Stomach smooth muscle (tissue), 2 donors: ENCODE results near the gene OMD.

ENCODE experiments used
- H3K27ac ChIP-seq: one replicate; pipeline ENCODE4 v1.7.0; 2013; ENCODE audit warnings: mild to moderate bottlenecking, low read length, inconsistent platforms
- H3K27me3 ChIP-seq, 2 donors: one replicate each; pipeline ENCODE4 v1.7.0; 2013; ENCODE audit warnings: low read length in 2 of 2; ENCODE audit not compliant: insufficient read depth in 2 of 2, control insufficient read depth in 1 of 2
- H3K36me3 ChIP-seq, 2 donors: one replicate each; pipeline ENCODE4 v1.7.0; 2013; ENCODE audit warnings: low read length in 2 of 2; ENCODE audit not compliant: control insufficient read depth in 2 of 2, insufficient read depth in 2 of 2
- H3K4me1 ChIP-seq: one replicate; pipeline ENCODE4 v1.7.0; 2013; ENCODE audit warnings: low read length; ENCODE audit not compliant: control insufficient read depth, insufficient read depth
- H3K4me3 ChIP-seq, 2 donors: one replicate each; pipeline ENCODE4 v1.7.0; 2013; ENCODE audit warnings: low read length in 2 of 2
- H3K9ac ChIP-seq, 2 donors: one replicate each; pipeline ENCODE4 v1.7.0; 2013; ENCODE audit warnings: low read length in 2 of 2, mild to moderate bottlenecking in 1 of 2
- H3K9me3 ChIP-seq, 2 donors: one replicate each; pipeline ENCODE4 v1.7.0; 2013; ENCODE audit warnings: low read length in 2 of 2; ENCODE audit not compliant: control insufficient read depth in 2 of 2
- donor health status: healthy.
- donor health status: Pancreatic carcinoma.

OMD gene

DNA sequence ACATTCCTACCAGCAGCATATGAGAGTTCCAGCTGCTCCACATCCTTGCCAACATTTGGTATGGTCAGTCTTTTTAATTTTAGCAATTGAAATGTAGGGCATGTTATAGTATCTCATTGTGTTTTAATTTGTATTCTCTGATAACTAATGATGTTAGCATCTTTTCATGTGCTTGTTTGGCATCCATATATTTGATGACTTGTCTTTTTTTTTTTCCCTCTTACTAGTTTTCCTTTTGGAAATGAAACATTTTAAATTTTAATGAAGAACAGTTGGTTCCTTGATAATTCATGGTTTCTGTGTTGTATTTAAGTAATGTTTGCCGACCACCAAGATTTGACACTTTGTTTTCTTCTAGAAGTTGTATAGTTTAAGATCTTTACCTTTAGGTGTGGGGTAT is 28.7 kb downstream of the OMD start:
- H3K4me3 ChIP-seq, result no peak overlapping the region
- no peaks in the 10 kb centered on the region for H3K4me1 ChIP-seq
- no peak overlapping the region for H3K27ac ChIP-seq

DNA sequence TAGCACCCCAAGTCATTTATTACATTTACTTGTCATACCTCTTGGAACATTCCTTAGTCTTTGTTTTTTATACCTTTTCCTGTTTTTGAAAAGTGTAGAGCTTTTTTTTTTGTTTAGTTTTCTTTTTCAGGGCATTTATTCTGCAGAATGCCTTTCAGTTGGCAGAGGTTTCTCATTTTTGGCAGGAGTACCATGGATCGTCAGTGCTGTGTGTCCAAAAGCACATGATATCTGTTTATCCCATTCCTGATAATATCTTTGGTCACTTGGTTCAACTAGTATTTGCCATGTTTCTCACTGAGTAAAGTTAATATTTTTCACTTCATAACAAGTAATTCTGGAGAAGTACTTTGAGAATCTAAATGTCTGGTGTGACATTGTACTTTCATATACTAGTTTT is 30.6 kb downstream of the OMD start:
- Histone ChIP-seq H3K36me3 (no peaks in the 10 kb centered on the region), H3K27ac (no peak overlapping the region), H3K9ac (no peak overlapping the region), H3K27me3 (no peaks in the 10 kb centered on the region), H3K9me3 (no peaks in the 10 kb centered on the region), H3K4me1 (no peaks in the 10 kb centered on the region), H3K4me3 (no peak overlapping the region)

More for the DNA sequence above, 28.7 kb downstream of the OMD start:
- Histone ChIP-seq H3K27me3 (no peaks in the 10 kb centered on the region), H3K9ac (no peak overlapping the region), H3K36me3 (no peaks in the 10 kb centered on the region), H3K9me3 (no peaks in the 10 kb centered on the region)

DNA sequence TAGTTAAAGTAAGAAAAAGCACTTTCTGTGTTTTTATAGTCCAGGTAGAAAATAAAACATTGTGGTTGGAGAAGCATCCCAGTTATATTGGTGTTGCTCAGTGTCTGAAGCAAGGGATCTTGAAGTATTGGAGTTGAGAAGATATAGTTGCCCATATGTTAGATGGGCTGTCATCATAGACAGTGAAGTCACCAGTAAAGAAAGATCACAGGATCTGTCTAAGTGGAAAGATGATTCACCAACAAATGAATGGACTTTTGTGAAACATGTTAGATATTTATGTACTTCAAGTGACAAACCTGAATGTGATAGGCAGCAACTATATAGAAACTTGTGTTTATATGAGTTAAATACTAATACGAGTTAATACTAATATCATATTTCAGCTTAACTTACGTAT is 31.6 kb downstream of the OMD start:
- no peaks in the 10 kb centered on the region for H3K4me1 ChIP-seq
- H3K4me3 ChIP-seq, result no peak overlapping the region
- no peaks in the 10 kb centered on the region for H3K27me3 ChIP-seq
- no peak overlapping the region for H3K27ac ChIP-seq
- no peaks in the 10 kb centered on the region for H3K36me3 ChIP-seq
- no peaks in the 10 kb centered on the region for H3K9me3 ChIP-seq
- H3K9ac ChIP-seq, result no peak overlapping the region

DNA sequence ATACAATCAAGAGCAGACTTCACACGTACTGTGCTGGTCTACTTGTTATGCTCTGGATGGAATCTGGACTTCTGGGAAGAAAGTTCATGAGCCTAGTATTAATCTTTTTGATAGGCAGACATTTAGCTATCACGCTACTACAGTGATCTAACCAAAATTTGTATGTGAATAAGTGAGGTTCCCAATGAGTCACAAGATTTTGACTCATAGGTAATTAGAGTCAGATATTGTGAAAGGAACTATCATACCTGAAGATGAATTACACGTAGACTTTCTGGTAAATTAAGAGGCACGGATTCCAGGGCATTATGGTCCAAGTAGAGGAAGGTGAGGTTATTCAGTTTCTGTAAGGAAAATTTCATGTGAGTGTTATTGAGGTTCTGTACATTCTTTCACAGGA is 38.3 kb downstream of the OMD start:
- Histone ChIP-seq H3K27ac (no peak overlapping the region), H3K9me3 (no peaks in the 10 kb centered on the region), H3K27me3 (no peaks in the 10 kb centered on the region), H3K36me3 (no peaks in the 10 kb centered on the region), H3K9ac (no peak overlapping the region), H3K4me1 (no peaks in the 10 kb centered on the region), H3K4me3 (no peak overlapping the region)

DNA sequence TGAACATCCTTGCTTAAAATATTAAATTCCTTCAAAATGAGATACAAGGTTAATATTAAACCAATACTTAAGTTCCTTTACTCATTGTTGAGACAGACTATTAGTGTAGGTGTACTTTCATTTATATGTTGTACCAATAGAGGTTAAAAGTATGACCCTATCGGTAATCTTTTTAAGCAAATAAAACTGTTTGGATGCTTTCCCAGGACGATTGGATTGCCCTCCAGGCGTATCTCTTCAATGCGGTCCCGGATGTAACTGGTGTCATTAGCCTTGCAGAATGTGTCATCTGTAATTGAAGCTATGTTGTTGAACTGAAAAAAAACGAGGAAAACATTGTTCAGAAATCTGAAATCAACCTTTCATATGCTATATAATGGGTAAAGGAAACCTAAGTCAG is 38.8 kb downstream of the OMD start:
- Histone ChIP-seq H3K4me3 (no peak overlapping the region), H3K36me3 (no peaks in the 10 kb centered on the region), H3K4me1 (no peaks in the 10 kb centered on the region), H3K27ac (no peak overlapping the region), H3K27me3 (no peaks in the 10 kb centered on the region), H3K9ac (no peak overlapping the region), H3K9me3 (no peaks in the 10 kb centered on the region)

DNA sequence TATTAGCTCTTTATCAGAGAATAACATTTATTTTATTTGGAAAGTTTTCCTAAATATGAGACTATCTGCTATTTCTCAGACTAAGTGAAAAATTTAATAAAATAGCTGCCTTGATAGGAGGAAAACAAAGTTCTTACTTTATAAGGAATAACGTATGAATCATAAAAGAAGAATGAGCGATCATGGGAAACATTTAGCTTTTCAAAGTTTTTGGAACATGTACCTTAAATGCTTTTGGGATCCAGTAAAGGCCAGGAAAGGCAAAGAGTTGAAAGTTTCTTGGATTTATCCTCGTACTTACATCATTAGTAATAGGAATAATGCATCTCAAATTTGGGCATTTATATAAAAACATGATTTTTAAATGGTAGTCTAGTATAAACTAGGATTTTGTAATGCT is 39.3 kb downstream of the OMD start:
- Histone ChIP-seq H3K9ac (no peak overlapping the region), H3K27me3 (no peaks in the 10 kb centered on the region), H3K4me3 (no peak overlapping the region), H3K36me3 (no peaks in the 10 kb centered on the region), H3K9me3 (no peaks in the 10 kb centered on the region), H3K27ac (no peak overlapping the region), H3K4me1 (no peaks in the 10 kb centered on the region)

DNA sequence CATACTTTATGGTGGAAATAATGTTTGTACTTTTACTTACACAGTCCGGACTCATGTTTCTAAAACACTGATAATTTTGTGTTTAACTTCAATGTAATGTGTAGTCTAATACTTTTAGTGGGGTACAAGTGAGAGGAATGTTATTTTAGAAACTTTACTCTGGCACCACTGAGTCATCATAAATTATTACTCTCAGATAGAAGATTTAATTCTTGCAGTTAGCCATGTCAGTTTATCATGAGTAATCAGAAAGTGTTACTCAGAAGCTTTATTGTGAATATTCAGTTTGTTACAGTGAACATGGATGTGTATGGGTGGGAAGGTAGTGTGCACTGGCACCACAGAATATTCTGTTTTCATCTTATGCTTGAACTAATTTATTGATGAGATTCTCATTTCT is 39.9 kb downstream of the OMD start:
- H3K9ac ChIP-seq, result no peak overlapping the region
- no peaks in the 10 kb centered on the region for H3K36me3 ChIP-seq
- no peaks in the 10 kb centered on the region for H3K9me3 ChIP-seq
- no peak overlapping the region for H3K4me3 ChIP-seq
- no peaks in the 10 kb centered on the region for H3K27me3 ChIP-seq
- no peaks in the 10 kb centered on the region for H3K4me1 ChIP-seq
- H3K27ac ChIP-seq, result no peak overlapping the region

DNA sequence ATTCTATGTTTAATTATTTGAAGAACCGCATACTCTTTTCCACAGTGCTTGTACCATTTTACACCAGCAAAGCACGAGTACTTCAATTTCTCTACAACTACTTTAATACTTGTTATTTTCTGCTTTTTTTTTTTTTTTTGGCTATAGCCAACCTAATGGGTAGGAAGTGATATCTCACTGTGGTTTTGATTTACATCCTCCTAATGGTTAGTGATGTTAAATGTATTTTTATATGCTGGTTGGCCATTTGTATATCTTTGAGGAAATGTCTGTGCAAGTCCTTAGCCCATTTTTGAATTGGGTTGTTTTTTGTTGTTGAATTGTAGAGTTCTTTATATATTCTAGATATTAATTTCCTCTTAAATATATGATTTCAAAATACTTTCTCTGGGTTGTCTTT is 42.5 kb downstream of the OMD start:
- H3K27me3 ChIP-seq, result no peaks in the 10 kb centered on the region
- no peaks in the 10 kb centered on the region for H3K9me3 ChIP-seq
- H3K36me3 ChIP-seq, result no peaks in the 10 kb centered on the region
- H3K9ac ChIP-seq, result no peak overlapping the region
- no peak overlapping the region for H3K27ac ChIP-seq
- H3K4me1 ChIP-seq, result no peaks in the 10 kb centered on the region
- H3K4me3 ChIP-seq, result no peak overlapping the region

DNA sequence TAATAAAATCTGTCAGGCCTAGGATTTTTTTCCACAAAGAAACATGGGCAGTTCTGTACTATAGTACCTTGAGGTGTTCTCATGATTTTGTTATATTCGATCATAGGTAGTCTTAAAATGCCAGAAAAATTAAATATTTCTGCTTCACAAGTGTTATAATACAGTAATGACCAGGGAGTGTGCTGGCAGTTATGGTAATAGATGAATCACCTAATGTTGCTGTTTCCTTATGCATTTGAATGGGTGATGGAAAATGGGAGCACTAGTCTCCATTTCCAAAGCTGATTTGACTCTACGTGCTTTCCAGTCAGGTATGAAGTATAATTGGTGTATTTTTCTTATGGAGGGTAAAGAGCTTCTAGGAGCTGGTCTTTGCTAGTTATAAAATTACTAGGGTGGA is 43.7 kb downstream of the OMD start:
- Histone ChIP-seq H3K36me3 (no peaks in the 10 kb centered on the region), H3K27ac (no peak overlapping the region), H3K4me1 (no peaks in the 10 kb centered on the region), H3K9me3 (no peaks in the 10 kb centered on the region), H3K4me3 (no peak overlapping the region), H3K9ac (no peak overlapping the region), H3K27me3 (no peaks in the 10 kb centered on the region)

DNA sequence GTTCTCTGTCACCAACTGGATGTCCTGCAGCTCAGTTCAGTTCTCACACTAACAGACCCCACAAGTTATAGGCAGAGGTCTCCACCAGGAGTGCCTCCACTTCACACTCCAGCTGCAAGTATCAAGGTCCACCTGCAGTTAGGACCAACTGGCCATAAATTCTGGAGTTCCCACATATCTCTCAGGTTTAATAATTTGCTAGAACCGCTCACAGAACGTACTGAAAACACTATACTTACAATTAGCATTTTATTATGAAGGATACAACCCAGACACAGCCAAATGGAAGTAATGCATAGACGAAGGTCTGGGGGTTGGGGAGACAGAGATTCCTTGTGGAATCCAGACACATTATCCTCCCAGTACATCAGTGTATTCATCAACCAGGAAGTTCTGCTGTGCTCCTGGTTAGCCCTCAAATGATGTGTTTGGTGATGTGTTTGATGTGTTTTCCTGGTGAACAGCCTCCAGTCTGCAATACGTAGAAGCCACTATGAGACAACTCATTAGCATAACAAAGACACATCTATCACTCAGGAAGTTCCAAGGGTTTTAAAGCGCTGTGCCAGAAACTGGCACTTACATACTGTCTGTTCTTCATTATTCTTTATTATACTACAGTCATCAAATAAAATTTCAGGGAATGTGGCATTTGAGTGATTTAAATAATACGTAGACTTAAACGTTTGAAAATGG is 45.3 kb downstream of the OMD start:
- Histone ChIP-seq H3K27me3 (no peaks in the 10 kb centered on the region), H3K4me3 (no peak overlapping the region), H3K9ac (no peak overlapping the region), H3K4me1 (no peaks in the 10 kb centered on the region), H3K36me3 (no peaks in the 10 kb centered on the region), H3K27ac (no peak overlapping the region), H3K9me3 (no peaks in the 10 kb centered on the region)

DNA sequence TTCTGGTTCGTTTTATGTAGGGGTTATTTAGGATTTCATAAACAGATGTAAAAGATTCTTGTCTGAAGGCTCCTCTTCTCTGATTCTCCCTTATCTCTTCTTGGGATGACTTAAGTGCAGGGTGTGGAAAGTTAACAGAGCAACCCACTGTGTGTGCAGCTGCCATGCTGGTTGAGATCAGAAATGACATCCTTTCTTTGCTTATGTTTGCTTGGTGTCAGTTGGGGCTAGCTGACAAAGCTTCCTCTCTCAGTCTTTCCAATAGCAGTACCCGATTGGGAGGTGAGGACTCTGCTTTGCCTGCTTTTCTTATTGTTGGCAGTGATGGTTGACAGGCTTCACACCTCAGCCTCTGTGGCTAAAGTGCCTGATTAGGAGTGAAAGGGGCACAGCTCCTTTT is 46.4 kb downstream of the OMD start:
- Histone ChIP-seq H3K9me3 (no peaks in the 10 kb centered on the region), H3K4me3 (no peak overlapping the region), H3K27ac (no peak overlapping the region), H3K9ac (no peak overlapping the region), H3K36me3 (no peaks in the 10 kb centered on the region), H3K27me3 (no peaks in the 10 kb centered on the region), H3K4me1 (no peaks in the 10 kb centered on the region)
